Thyroid gland (tissue), 4 donors: ENCODE data around the gene GRIFIN.

Experiments used
- POLR2A ChIP-seq, 2 donors: fragments of 450-650 bp; IDR thresholded peaks; one replicate each; pipeline ENCODE4 v1.6.1; 2017; ENCODE audit warnings: antibody characterized with exemption in 2 of 2, mild to moderate bottlenecking in 2 of 2, moderate library complexity in 1 of 2
- TF ChIP-seq, protein P1 (sequence below), 6 experiments: fragments of 200-600 bp in 3 of 6; fragments of 450-650 bp in 3 of 6; sonication (generic) in 3 of 6; IDR thresholded peaks; one replicate each; pipeline ENCODE4 v1.5.1; 2016 to 2019; ENCODE audit warnings: antibody characterized with exemption in 6 of 6, mild to moderate bottlenecking in 2 of 6, inconsistent platforms in 1 of 6, moderate library complexity in 1 of 6

DNA sequence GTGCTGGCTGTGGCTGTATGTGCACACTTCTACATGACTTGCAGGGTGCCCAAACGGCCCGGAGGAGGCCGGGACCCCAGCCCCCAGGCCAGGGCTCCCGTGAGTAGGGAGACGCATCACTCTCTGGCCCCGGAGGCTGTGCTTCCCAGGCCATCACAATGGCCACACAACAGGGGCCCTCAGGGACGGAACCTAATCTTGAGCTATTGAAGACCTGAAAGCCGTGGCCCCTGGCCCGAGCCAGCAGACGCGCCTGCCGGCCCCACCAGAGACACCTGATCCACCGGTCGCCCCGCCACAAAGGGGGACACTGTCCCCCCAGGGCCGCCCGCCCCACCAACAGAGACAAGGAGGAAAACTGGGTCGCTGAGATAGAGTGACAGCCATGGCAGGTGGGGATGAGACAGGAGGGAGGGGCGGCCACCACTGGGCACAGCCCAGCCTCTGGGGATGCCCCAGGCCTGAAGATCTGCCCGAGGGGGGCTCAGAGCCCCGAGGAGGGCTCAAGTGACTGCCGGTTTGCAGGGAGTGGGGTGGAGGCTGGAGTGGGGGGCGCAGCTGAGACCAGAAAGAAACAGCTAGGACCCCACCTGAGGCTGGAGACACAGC lies 33.2 kb upstream of the GRIFIN start:
- TF ChIP-seq, protein P1, sequence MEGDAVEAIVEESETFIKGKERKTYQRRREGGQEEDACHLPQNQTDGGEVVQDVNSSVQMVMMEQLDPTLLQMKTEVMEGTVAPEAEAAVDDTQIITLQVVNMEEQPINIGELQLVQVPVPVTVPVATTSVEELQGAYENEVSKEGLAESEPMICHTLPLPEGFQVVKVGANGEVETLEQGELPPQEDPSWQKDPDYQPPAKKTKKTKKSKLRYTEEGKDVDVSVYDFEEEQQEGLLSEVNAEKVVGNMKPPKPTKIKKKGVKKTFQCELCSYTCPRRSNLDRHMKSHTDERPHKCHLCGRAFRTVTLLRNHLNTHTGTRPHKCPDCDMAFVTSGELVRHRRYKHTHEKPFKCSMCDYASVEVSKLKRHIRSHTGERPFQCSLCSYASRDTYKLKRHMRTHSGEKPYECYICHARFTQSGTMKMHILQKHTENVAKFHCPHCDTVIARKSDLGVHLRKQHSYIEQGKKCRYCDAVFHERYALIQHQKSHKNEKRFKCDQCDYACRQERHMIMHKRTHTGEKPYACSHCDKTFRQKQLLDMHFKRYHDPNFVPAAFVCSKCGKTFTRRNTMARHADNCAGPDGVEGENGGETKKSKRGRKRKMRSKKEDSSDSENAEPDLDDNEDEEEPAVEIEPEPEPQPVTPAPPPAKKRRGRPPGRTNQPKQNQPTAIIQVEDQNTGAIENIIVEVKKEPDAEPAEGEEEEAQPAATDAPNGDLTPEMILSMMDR (IDR thresholded peaks at IDR 0.05) = no peak
- no peak for TF ChIP-seq POLR2A (IDR thresholded peaks at IDR 0.05)
